Fibroblast of lung (primary cell): ENCODE results near the gene CFAP97D2. TPM values are rescaled to one million over a fixed set of nuclear protein-coding genes. Genes with fewer than 3 reads are reported as not detected.
A peak's percentile ranks its signal among the peaks of the same experiment; 100 is the strongest.

Source experiments
- DNase-seq, 2 donors: peaks; one replicate each; pipeline versions ENCODE4 v3.0.0 to v3.0.0-alpha.2; 2010; ENCODE audit warnings: low read depth in 2 of 2
- H2AFZ ChIP-seq: 2 replicates; pipeline ENCODE4 v1.5.1; 2012; ENCODE audit warnings: low read length, control low read depth, inconsistent platforms
- H3K27ac ChIP-seq: 2 replicates; pipeline ENCODE4 v1.5.1; 2011; ENCODE audit warnings: low read length, control low read depth; ENCODE audit not compliant: insufficient read depth
- H3K27me3 ChIP-seq: 2 replicates; pipeline ENCODE4 v1.5.1; 2011; ENCODE audit warnings: mild to moderate bottlenecking, low read length; ENCODE audit not compliant: control insufficient read depth, insufficient read depth
- H3K36me3 ChIP-seq: 2 replicates; pipeline ENCODE4 v1.5.1; 2011; ENCODE audit warnings: low read length; ENCODE audit not compliant: control insufficient read depth, insufficient read depth
- H3K4me1 ChIP-seq: 2 replicates; pipeline ENCODE4 v1.5.1; 2011; ENCODE audit warnings: low read length; ENCODE audit not compliant: control insufficient read depth, insufficient read depth; ENCODE audit errors: extremely low read depth
- H3K4me2 ChIP-seq: 2 replicates; pipeline ENCODE4 v1.5.1; 2011; ENCODE audit warnings: low read length, control low read depth; ENCODE audit not compliant: insufficient read depth; ENCODE audit errors: extremely low read depth
- H3K4me3 ChIP-seq, 4 experiments: fragments of 200-600 bp in 1 of 4; sonication (generic) in 1 of 4; replicated peaks in 1 of 4; 2 replicates each; pipeline ENCODE4 v1.5.1; 2011 to 2016; ENCODE audit warnings: low read length in 4 of 4, low read depth in 3 of 4, mild to moderate bottlenecking in 3 of 4, control low read depth in 2 of 4, inconsistent platforms in 1 of 4, mixed read lengths in 1 of 4; ENCODE audit not compliant: insufficient read depth in 1 of 4; ENCODE audit errors: control extremely low read depth in 1 of 4
- H3K79me2 ChIP-seq: 2 replicates; pipeline ENCODE4 v1.5.1; 2012; ENCODE audit warnings: mild to moderate bottlenecking, low read length, inconsistent platforms; ENCODE audit not compliant: control insufficient read depth, insufficient read depth
- H3K9ac ChIP-seq: 2 replicates; pipeline ENCODE4 v1.5.1; 2011; ENCODE audit warnings: mild to moderate bottlenecking, low read length, control low read depth; ENCODE audit not compliant: insufficient read depth
- H3K9me3 ChIP-seq: 2 replicates; pipeline ENCODE4 v1.5.1; 2012; ENCODE audit warnings: low read depth, low read length; ENCODE audit not compliant: control insufficient read depth, insufficient read depth
- H4K20me1 ChIP-seq: 2 replicates; pipeline ENCODE4 v1.5.1; 2011; ENCODE audit warnings: low read length; ENCODE audit not compliant: control insufficient read depth, insufficient read depth; ENCODE audit errors: extremely low read depth
- EZH2 ChIP-seq: IDR thresholded peaks from 2 replicates; pipeline ENCODE4 v1.5.1; 2012; ENCODE audit warnings: low read length, control low read depth, mild to moderate bottlenecking; ENCODE audit errors: missing control alignments
- polyA plus RNA-seq, 2 donors: library from polyadenylated mRNA; depleted of rRNA in 1 of 2; stranded (reverse) in 1 of 2; unstranded in 1 of 2; fragments of >200 nt; gene quantifications; 2 replicates each; pipeline ENCODE4 v1.2.1, GENCODE V29; 2011 to 2012; ENCODE audit warnings: missing spikeins in 1 of 2
- total RNA-seq: library from RNA; depleted of rRNA; stranded (reverse); fragments of >200 nt; gene quantifications from 2 replicates; pipeline ENCODE4 v1.2.1, GENCODE V29; 2014
- TF ChIP-seq, protein P1 (sequence below), 2 donors: IDR thresholded peaks in 1 of 2; conservative IDR thresholded peaks in 1 of 2; 1 replicate in 1 of 2; 2 replicates in 1 of 2; pipeline ENCODE4 v1.5.1; 2011 to 2012; ENCODE audit warnings: low read length in 2 of 2, control low read depth in 1 of 2, inconsistent platforms in 1 of 2, low read depth in 1 of 2, mild to moderate bottlenecking in 1 of 2

CFAP97D2 gene
- total and polyA plus RNA-seq, 2 donors (not counting 1 experiment from before 2014, with no cell fraction given): not detected

DNA sequence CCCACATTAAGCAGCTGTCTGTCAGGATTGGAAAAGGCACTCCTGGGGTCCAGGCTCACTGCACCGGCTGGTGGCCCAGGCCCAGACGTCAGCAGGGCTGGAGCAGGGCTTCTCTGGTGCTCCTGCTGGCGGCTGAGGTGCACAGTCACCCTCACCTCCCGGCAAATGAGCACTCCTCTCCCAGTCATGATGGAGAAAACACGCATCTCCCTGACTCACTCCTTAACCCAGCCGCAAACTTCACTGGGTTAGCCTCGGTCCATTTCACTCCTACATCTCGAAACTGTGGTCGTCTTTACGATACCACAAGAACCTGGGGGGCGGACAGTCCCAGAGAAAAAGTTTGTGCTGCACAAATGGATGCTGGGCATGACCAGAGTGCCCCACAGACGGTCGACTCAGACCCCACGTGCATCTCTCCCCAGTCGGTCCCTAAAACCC lies 43.3 kb upstream of the CFAP97D2 start:
- Histone ChIP-seq H3K27me3 (no peaks in the 10 kb centered on the region), H3K4me1 (no peaks in the 10 kb centered on the region), H4K20me1 (no peaks in the 10 kb centered on the region), H3K4me2 (no peak overlapping the region), H3K27ac (no peak overlapping the region), H2AFZ (no peak overlapping the region), H3K9me3 (no peaks in the 10 kb centered on the region), H3K36me3 (no peaks in the 10 kb centered on the region), H3K9ac (no peak overlapping the region), H3K4me3 (no peak overlapping the region), H3K79me2 (peaks cover 16% of the 10 kb centered on the region)
- peak in 1 of 2 donors; percentile 33 for DNase-seq
- no peak for TF ChIP-seq EZH2
- TF ChIP-seq, protein P1, sequence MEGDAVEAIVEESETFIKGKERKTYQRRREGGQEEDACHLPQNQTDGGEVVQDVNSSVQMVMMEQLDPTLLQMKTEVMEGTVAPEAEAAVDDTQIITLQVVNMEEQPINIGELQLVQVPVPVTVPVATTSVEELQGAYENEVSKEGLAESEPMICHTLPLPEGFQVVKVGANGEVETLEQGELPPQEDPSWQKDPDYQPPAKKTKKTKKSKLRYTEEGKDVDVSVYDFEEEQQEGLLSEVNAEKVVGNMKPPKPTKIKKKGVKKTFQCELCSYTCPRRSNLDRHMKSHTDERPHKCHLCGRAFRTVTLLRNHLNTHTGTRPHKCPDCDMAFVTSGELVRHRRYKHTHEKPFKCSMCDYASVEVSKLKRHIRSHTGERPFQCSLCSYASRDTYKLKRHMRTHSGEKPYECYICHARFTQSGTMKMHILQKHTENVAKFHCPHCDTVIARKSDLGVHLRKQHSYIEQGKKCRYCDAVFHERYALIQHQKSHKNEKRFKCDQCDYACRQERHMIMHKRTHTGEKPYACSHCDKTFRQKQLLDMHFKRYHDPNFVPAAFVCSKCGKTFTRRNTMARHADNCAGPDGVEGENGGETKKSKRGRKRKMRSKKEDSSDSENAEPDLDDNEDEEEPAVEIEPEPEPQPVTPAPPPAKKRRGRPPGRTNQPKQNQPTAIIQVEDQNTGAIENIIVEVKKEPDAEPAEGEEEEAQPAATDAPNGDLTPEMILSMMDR (conservative IDR thresholded peaks at IDR 0.05 in 1 of 2, IDR thresholded peaks at IDR 0.05 in 1 of 2; ENCODE audit: low read depth in 1 of 2, low read length in 2 of 2): no peak

DNA sequence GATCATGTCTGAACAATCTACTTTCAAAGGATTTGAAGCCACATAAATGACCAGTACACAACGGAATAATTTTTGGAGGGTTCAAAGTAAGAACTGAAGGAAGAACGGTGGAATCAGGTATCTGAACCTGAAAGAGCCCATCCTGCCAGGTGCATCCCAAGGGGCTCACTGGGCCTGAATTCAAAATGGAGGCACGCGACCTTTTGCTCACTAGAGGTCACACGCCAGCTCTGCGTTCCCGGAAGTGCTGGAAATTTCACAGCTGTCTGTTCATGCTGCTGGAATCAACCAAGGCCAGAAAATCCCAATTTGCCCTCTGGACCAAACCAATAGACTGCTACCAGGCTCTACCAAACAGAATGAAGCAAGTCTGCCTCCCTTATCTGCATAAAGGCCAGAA lies 42.5 kb upstream of the CFAP97D2 start:
- Histone ChIP-seq H2AFZ (no peak overlapping the region), H3K9me3 (no peaks in the 10 kb centered on the region), H3K4me2 (no peak overlapping the region), H3K79me2 (peaks cover 8% of the 10 kb centered on the region), H3K4me3 (no peak overlapping the region), H3K27ac (no peak overlapping the region), H3K4me1 (no peaks in the 10 kb centered on the region), H4K20me1 (no peaks in the 10 kb centered on the region), H3K27me3 (no peaks in the 10 kb centered on the region), H3K9ac (no peak overlapping the region), H3K36me3 (no peaks in the 10 kb centered on the region)
- DNase-seq: no peak
- TF ChIP-seq, protein P1 (conservative IDR thresholded peaks at IDR 0.05 in 1 of 2, IDR thresholded peaks at IDR 0.05 in 1 of 2; ENCODE audit: low read depth in 1 of 2, low read length in 2 of 2): no peak
- no peak for TF ChIP-seq EZH2

DNA sequence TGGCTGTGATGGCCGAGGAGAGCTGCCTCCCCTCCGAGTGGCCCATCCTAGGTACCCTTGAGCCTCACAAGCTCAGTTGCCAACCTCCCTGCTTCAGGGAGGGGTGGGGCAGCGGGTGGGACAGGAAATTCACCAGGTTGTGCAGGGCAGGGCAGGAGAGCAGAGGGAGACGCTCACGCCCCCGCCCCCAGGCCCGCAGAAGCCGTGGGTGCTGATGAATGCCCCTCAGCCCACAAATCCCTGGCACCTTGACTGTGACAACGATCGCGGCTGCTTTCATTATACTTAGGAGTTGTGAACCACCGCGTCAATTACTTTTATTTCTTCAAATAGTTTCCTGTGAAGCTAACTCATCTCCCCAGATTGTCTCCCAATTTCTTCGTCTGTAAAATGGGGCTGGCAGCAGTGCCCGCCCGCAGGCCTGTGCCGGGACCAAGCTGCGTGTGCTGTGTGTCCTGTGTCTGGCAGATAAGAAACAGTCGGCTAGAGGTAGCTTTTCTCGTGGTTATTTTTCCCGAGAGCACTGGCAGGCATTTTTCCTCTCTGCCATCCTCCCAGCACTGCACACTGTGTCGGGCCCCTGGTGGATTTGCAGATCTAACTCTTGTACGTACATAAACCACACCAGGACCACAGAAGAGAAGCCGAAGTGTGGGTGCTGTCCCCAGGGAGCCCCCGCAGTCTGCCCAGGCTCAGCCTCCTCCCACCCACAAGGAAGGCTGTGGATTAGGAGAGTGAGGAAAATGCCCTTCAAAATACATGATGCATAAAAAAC lies 38.7 kb upstream of the CFAP97D2 start:
- H4K20me1 ChIP-seq: no peaks in the 10 kb centered on the region
- no peak overlapping the region for H3K27ac ChIP-seq
- H3K36me3 ChIP-seq: no peaks in the 10 kb centered on the region
- no peak overlapping the region for H3K9ac ChIP-seq
- no peak overlapping the region for H2AFZ ChIP-seq
- no peaks in the 10 kb centered on the region for H3K9me3 ChIP-seq
- H3K27me3 ChIP-seq: peaks cover 2% of the 10 kb centered on the region
- DNase-seq: no peak
- H3K79me2 ChIP-seq: no peaks in the 10 kb centered on the region
- H3K4me1 ChIP-seq: no peaks in the 10 kb centered on the region
- TF ChIP-seq EZH2: no peak
- TF ChIP-seq, protein P1 (conservative IDR thresholded peaks at IDR 0.05 in 1 of 2, IDR thresholded peaks at IDR 0.05 in 1 of 2; ENCODE audit: low read depth in 1 of 2, low read length in 2 of 2): no peak
- H3K4me2 ChIP-seq: no peak overlapping the region
- H3K4me3 ChIP-seq: no peak overlapping the region
